ENCODE measurements around the gene ITGA7. TPM values are rescaled to one million over a fixed set of nuclear protein-coding genes. Genes with fewer than 3 reads are reported as not detected.

ITGA7 gene
- total and polyA plus RNA-seq, 2 of the 8 experiments (the other 6 are each of a cell fraction or from before 2014, with no cell fraction given) = 57.6 to 86.1 TPM

- H4K20me1 ChIP-seq (replicated peaks in 1 of 2; ENCODE audit: control insufficient read depth in 1 of 2, insufficient read depth in 2 of 2, low read length in 2 of 2) = peaks cover 4 to 6% of the 10 kb centered on the region in 2 experiments
- WGBS, 2 experiments (ENCODE audit: extremely low coverage in 1 of 2, insufficient coverage in 1 of 2, insufficient read length in 1 of 2, insufficient replicate concordance in 2 of 2, low coverage in 1 of 2, low lambda C conversion rate in 2 of 2, missing lambda C conversion rate in 1 of 2) = 89% methylated on average over 10 of the region's 10 CpGs; no CpG with 5 or more reads in 1 of the 2 experiments
Observed at GRCh38 chr12:55723516-55724225, 16.0 kb upstream of the ITGA7 start.

More at GRCh38 chr12:55723516-55724225, 16.0 kb upstream of the ITGA7 start:
- Histone ChIP-seq H3K4me1 (replicated peaks in 1 of 4; ENCODE audit: control insufficient read depth in 3 of 4, insufficient read depth in 4 of 4, low read length in 3 of 4) (peaks cover 4 to 18% (median 12%) of the 10 kb centered on the region in 4 experiments), H3K79me2 (ENCODE audit: control insufficient read depth in 1 of 2, insufficient read depth in 2 of 2, low read length in 2 of 2) (peaks cover 0 to 17% of the 10 kb centered on the region in 2 experiments; a peak in 2 of 4 replicates), H3K23me2 (ENCODE audit: low read depth, low read length) (peaks cover 5% of the 10 kb centered on the region; the same call in 1 of the 2 replicates), H3K4me2 (ENCODE audit: insufficient read depth in 1 of 2, low read depth in 2 of 2, low read length in 2 of 2) (no peak overlapping the region), H3K79me1 (ENCODE audit: low read depth, low read length) (peaks cover 5% of the 10 kb centered on the region; the same call in 1 of the 2 replicates), H4K5ac (ENCODE audit: insufficient read length, low read depth, low read length) (no peak overlapping the region), H2AFZ (ENCODE audit: low read length) (no peak overlapping the region), H3K18ac (ENCODE audit: extremely low read depth, low read length) (no peak overlapping the region), H3K14ac (ENCODE audit: insufficient read length) (no peak overlapping the region), H3K4ac (replicated peaks; ENCODE audit: insufficient read length, low read depth, low read length) (no peak overlapping the region), H4K91ac (replicated peaks; ENCODE audit: insufficient read length, low read length) (no peak overlapping the region), H2BK20ac (ENCODE audit: low read length) (no peak overlapping the region), H3K27me3 (replicated peaks in 1 of 4; ENCODE audit: control insufficient read depth in 3 of 4, extremely low read depth in 1 of 4, insufficient read depth in 3 of 4, low read length in 3 of 4) (no peaks in the 10 kb centered on the region), H2BK120ac (replicated peaks; ENCODE audit: low read depth, low read length) (no peak overlapping the region), H2BK12ac (ENCODE audit: low read depth, low read length) (no peak overlapping the region), H2BK15ac (ENCODE audit: low read length) (no peak overlapping the region), H3K36me3 (ENCODE audit: control insufficient read depth in 2 of 4, insufficient read depth in 4 of 4, low read length in 3 of 4) (peaks cover 6 to 29% (median 16%) of the 10 kb centered on the region in 4 experiments; a peak in 5 of 8 replicates), H3K9me3 (ENCODE audit: insufficient read depth in 2 of 2, low read depth in 1 of 2, low read length in 1 of 2) (no peaks in the 10 kb centered on the region), H2BK5ac (ENCODE audit: low read depth, low read length) (no peak overlapping the region), H3K27ac (ENCODE audit: low read depth, low read length) (no peak overlapping the region), H3K23ac (ENCODE audit: insufficient read length) (no peak overlapping the region), H3K4me3 (ENCODE audit: extremely low read depth in 1 of 4, insufficient read depth in 2 of 4, low read depth in 3 of 4, low read length in 4 of 4) (no peak overlapping the region), H3K9ac (replicated peaks in 1 of 4; ENCODE audit: extremely low read depth in 1 of 4, low read depth in 3 of 4, low read length in 3 of 4) (no peak overlapping the region), H4K8ac (ENCODE audit: extremely low read depth, insufficient read depth, low read length) (no peak overlapping the region), H3K56ac (replicated peaks; ENCODE audit: insufficient read length, low read depth, low read length) (no peak overlapping the region), H2AK5ac (ENCODE audit: low read depth, low read length) (no peak overlapping the region)
- FAIRE-seq (no peak), DNase-seq (ENCODE audit: low read depth in 1 of 2, low spot score in 2 of 2) (no peak)
- POLR2A ChIA-PET (ENCODE audit: partially characterized antibody) = interaction anchor here (0.6 to 4.4 kb wide), 8 partner anchors 8 to 356 kb away, joined by 3 to 29 read pairs (median 6); partner anchors contain the start of genes BLOC1S1, GDF11 and ITGA7
- CTCF ChIA-PET (ENCODE audit: partially characterized antibody) = interaction anchor here (0.6 to 11.1 kb wide), 10 partner anchors 13 to 104 kb away, joined by 3 to 229 read pairs (median 4); partner anchors contain the start of gene ITGA7
- TF ChIP-seq POLR2AphosphoS5 (IDR thresholded peaks at IDR 0.05; ENCODE audit: low read depth, low read length) (peak; percentile 2; the same call in 1 of the 2 replicates), CHD1 (IDR thresholded peaks at IDR 0.05; ENCODE audit: low read depth, low read length) (no peak)
